HepG2 (cell line): ENCODE measurements around the gene COX4I2. TPM values are rescaled to one million over a fixed set of nuclear protein-coding genes. Genes with fewer than 3 reads are reported as not detected.

ENCODE experiments used
- ARNT ChIP-seq: fragments of 450-650 bp; IDR thresholded peaks from 2 replicates; pipeline ENCODE4 v1.6.1; 2017
- EEA1 ChIP-seq: sonication (generic); formaldehyde crosslinking; IDR thresholded peaks from 2 replicates; pipeline ENCODE4 v1.5.1; 2020; ENCODE audit warnings: mild to moderate bottlenecking, missing genetic modification reagents, borderline replicate concordance
- HDAC1 ChIP-seq: sonication (generic); formaldehyde crosslinking; IDR thresholded peaks from 2 replicates; pipeline ENCODE4 v1.5.1; 2020; ENCODE audit warnings: mild to moderate bottlenecking, missing genetic modification reagents
- HIVEP1 ChIP-seq: sonication (generic); formaldehyde crosslinking; IDR thresholded peaks from 2 replicates; pipeline ENCODE4 v1.4.0; 2020; ENCODE audit warnings: mild to moderate bottlenecking, missing genetic modification reagents
- IKZF4 ChIP-seq: sonication (generic); formaldehyde crosslinking; IDR thresholded peaks from 2 replicates; pipeline ENCODE4 v1.5.1; 2020; ENCODE audit warnings: borderline replicate concordance, mild to moderate bottlenecking, low read depth, missing genetic modification reagents; ENCODE audit errors: not compliant biosample characterization
- KLF13 ChIP-seq: sonication (generic); formaldehyde crosslinking; IDR thresholded peaks from 2 replicates; pipeline ENCODE4 v1.4.0; 2020; ENCODE audit warnings: mild to moderate bottlenecking, missing genetic modification reagents
- MATR3 ChIP-seq: sonication (generic); formaldehyde crosslinking; IDR thresholded peaks from 2 replicates; pipeline ENCODE4 v1.4.0; 2020; ENCODE audit warnings: missing genetic modification reagents
- PBX3 ChIP-seq: sonication (generic); formaldehyde crosslinking; IDR thresholded peaks from 2 replicates; pipeline ENCODE4 v1.8.1; 2023; ENCODE audit warnings: missing genetic modification reagents, inconsistent platforms, borderline replicate concordance
- REXO4 ChIP-seq: sonication (generic); formaldehyde crosslinking; IDR thresholded peaks from 2 replicates; pipeline ENCODE4 v1.8.0; 2022; ENCODE audit warnings: missing genetic modification reagents, mild to moderate bottlenecking, borderline replicate concordance
- SMARCC2 ChIP-seq: fragments of 450-650 bp; IDR thresholded peaks from 2 replicates; pipeline ENCODE4 v1.6.1; 2017; ENCODE audit warnings: antibody characterized with exemption, mild to moderate bottlenecking
- SNRNP70 ChIP-seq: fragments of 200-400 bp; formaldehyde crosslinking; IDR thresholded peaks from 2 replicates; pipeline ENCODE4 v1.6.1; 2017; ENCODE audit warnings: mild to moderate bottlenecking, low read depth, low read length, moderate library complexity
- SP140L ChIP-seq: sonication (generic); formaldehyde crosslinking; IDR thresholded peaks from 2 replicates; pipeline ENCODE4 v1.4.0; 2020; ENCODE audit warnings: missing genetic modification reagents, borderline replicate concordance
- SRSF1 ChIP-seq: fragments of 200-400 bp; formaldehyde crosslinking; optimal IDR thresholded peaks from 2 replicates; pipeline ENCODE3; 2017; ENCODE audit warnings: mild to moderate bottlenecking, low read depth, low read length, moderate library complexity
- STAT6 ChIP-seq: sonication (generic); formaldehyde crosslinking; IDR thresholded peaks from 2 replicates; pipeline ENCODE4 v1.4.0; 2020; ENCODE audit warnings: missing genetic modification reagents, mild to moderate bottlenecking, borderline replicate concordance
- ZBTB44 ChIP-seq: sonication (generic); formaldehyde crosslinking; IDR thresholded peaks from 2 replicates; pipeline ENCODE4 v1.4.0; 2020; ENCODE audit warnings: missing genetic modification reagents
- ZC3H4 ChIP-seq: sonication (generic); formaldehyde crosslinking; IDR thresholded peaks from 2 replicates; pipeline ENCODE4 v1.4.0; 2020; ENCODE audit warnings: missing genetic modification reagents, borderline replicate concordance
- ZNF512 ChIP-seq: sonication (generic); formaldehyde crosslinking; IDR thresholded peaks from 2 replicates; pipeline ENCODE4 v1.4.0; 2020; ENCODE audit warnings: mild to moderate bottlenecking, missing genetic modification reagents
- ZNF556 ChIP-seq: sonication (generic); formaldehyde crosslinking; IDR thresholded peaks from 2 replicates; pipeline ENCODE4 v1.4.0; 2020; ENCODE audit warnings: mild to moderate bottlenecking, missing genetic modification reagents, borderline replicate concordance
- ZNF800 ChIP-seq: sonication (generic); formaldehyde crosslinking; IDR thresholded peaks from 2 replicates; pipeline ENCODE4 v1.4.0; 2020; ENCODE audit warnings: missing genetic modification reagents
- polyA plus RNA-seq, 8 experiments: library from polyadenylated mRNA; depleted of rRNA in 3 of 8; stranded (reverse) in 7 of 8; unstranded in 1 of 8; fragments of >200 nt; fragmentation: Illumina TruSeq in 4 of 8; extraction: Trizol in 4 of 8; gene quantifications; 2 replicates each; pipeline versions ENCODE4 v1.2.1 to v1.2.3, GENCODE V29; 2011 to 2016; ENCODE audit warnings: low read depth in 4 of 8, missing spikeins in 1 of 8, mixed read lengths in 1 of 8; ENCODE audit not compliant: insufficient read depth in 1 of 8
- total RNA-seq, 5 experiments: library from RNA; depleted of rRNA; stranded (reverse); fragments of >200 nt; fragmentation: Illumina TruSeq; extraction: Trizol; gene quantifications; 2 replicates each; pipeline ENCODE4 v1.2.3, GENCODE V29; 2016; ENCODE audit warnings: low read depth in 1 of 5

The COX4I2 gene
- total and polyA plus RNA-seq, 2 of the 13 experiments (the other 11 are each of a cell fraction or from before 2014, with no cell fraction given) = 1.1 TPM; not detected in 1

- TF ChIP-seq ZBTB44 (CRISPR knock-in tag) (no peak), STAT6 (CRISPR knock-in tag) (0 out of 2 replicates have a peak, but pooled peaks have one; percentile 67), REXO4 (no peak), ZNF800 (CRISPR knock-in tag) (no peak), EEA1 (no peak), PBX3 (CRISPR knock-in tag) (no peak), KLF13 (CRISPR knock-in tag) (no peak), SRSF1 (peak; percentile 93), HIVEP1 (peak; percentile 98), SP140L (CRISPR knock-in tag) (peak; percentile 83; the same call in 1 of the 2 replicates), HDAC1 (peak; percentile 98), SNRNP70 (no peak), SMARCC2 (0 out of 2 replicates have a peak, but pooled peaks have one; percentile 10), ARNT (no peak), ZNF556 (peak; percentile 91; the same call in 1 of the 2 replicates), ZC3H4 (CRISPR knock-in tag) (peak; percentile 99), MATR3 (no peak), ZNF512 (CRISPR knock-in tag) (no peak), IKZF4 (CRISPR knock-in tag) (no peak)
These were observed 33.7 kb upstream of the COX4I2 start (continued) for GRCh38 chr20:31603822-31604566.
